Loucy (cell line): ENCODE data around the gene KLF6.

Experiments
- H2AFZ ChIP-seq: fragments of 200-600 bp; sonication (generic); 2 replicates; pipeline ENCODE4 v1.6.0; 2016; ENCODE audit warnings: antibody characterized with exemption, mild to moderate bottlenecking, low read length, moderate library complexity
- H3F3A ChIP-seq: fragments of 200-600 bp; 2 replicates; pipeline ENCODE4 v1.6.0; 2016; ENCODE audit warnings: antibody characterized with exemption, low read depth, mild to moderate bottlenecking
- H3K27me3 ChIP-seq: fragments of 200-600 bp; sonication (generic); 2 replicates; pipeline ENCODE4 v1.6.1; 2014; ENCODE audit warnings: low read length, mild to moderate bottlenecking; ENCODE audit not compliant: insufficient read depth, poor library complexity, severe bottlenecking
- H3K36me3 ChIP-seq: fragments of 200-600 bp; sonication (generic); 2 replicates; pipeline ENCODE4 v1.6.1; 2016; ENCODE audit warnings: low read length; ENCODE audit not compliant: insufficient read depth
- H3K4me1 ChIP-seq: fragments of 200-600 bp; sonication (generic); 2 replicates; pipeline ENCODE4 v1.5.1; 2014; ENCODE audit warnings: low read length, mild to moderate bottlenecking; ENCODE audit not compliant: insufficient read depth, poor library complexity, severe bottlenecking
- H3K4me2 ChIP-seq: fragments of 200-600 bp; sonication (generic); 2 replicates; pipeline ENCODE4 v1.6.0; 2014; ENCODE audit warnings: antibody characterized with exemption, low read length, low read depth, mild to moderate bottlenecking; ENCODE audit not compliant: poor library complexity, severe bottlenecking
- H3K4me3 ChIP-seq: fragments of 200-600 bp; sonication (generic); 2 replicates; pipeline ENCODE4 v1.5.1; 2014; ENCODE audit warnings: low read length, mild to moderate bottlenecking, mixed read lengths; ENCODE audit not compliant: poor library complexity, severe bottlenecking
- H3K79me2 ChIP-seq: fragments of 200-600 bp; sonication (generic); 2 replicates; pipeline ENCODE4 v1.6.1; 2014; ENCODE audit warnings: low read length; ENCODE audit not compliant: insufficient read depth
- H3K9ac ChIP-seq: fragments of 200-600 bp; sonication (generic); 2 replicates; pipeline ENCODE4 v1.6.0; 2014; ENCODE audit warnings: mild to moderate bottlenecking, low read depth, low read length, moderate library complexity; ENCODE audit not compliant: poor library complexity, severe bottlenecking
- H3K9me2 ChIP-seq: fragments of 200-600 bp; sonication (generic); replicated peaks from 2 replicates; pipeline ENCODE4 v1.6.1; 2016; ENCODE audit warnings: low read depth, low read length, mixed read lengths
- H3K9me3 ChIP-seq: fragments of 200-600 bp; sonication (generic); 2 replicates; pipeline ENCODE4 v1.6.1; 2014; ENCODE audit warnings: mild to moderate bottlenecking, antibody characterized with exemption, low read length, low read depth; ENCODE audit not compliant: insufficient read depth
- H4K20me1 ChIP-seq: fragments of 200-600 bp; sonication (generic); 2 replicates; pipeline ENCODE4 v1.6.0; 2014; ENCODE audit warnings: antibody characterized with exemption, low read length, mild to moderate bottlenecking; ENCODE audit not compliant: insufficient read depth, poor library complexity, severe bottlenecking
- CTCF ChIP-seq: fragments of 200-600 bp; sonication (generic); conservative IDR thresholded peaks from 2 replicates; pipeline ENCODE4 v1.5.1; 2014; ENCODE audit warnings: mild to moderate bottlenecking, antibody characterized with exemption, low read length
- EZH2phosphoT487 ChIP-seq: fragments of 200-600 bp; IDR thresholded peaks from 2 replicates; pipeline ENCODE4 v1.6.1; 2018; ENCODE audit warnings: antibody characterized with exemption, mild to moderate bottlenecking, moderate library complexity, borderline replicate concordance

KLF6 gene

GRCh38 chr10:3827266-3827665 lies 42.3 kb upstream of the KLF6 start:
- Histone ChIP-seq H3K4me1 (peaks cover 10% of the 10 kb centered on the region), H3F3A (no peaks in the 10 kb centered on the region), H3K9ac (no peak overlapping the region), H3K9me3 (no peaks in the 10 kb centered on the region), H3K4me2 (no peak overlapping the region), H3K4me3 (no peak overlapping the region), H2AFZ (no peak overlapping the region), H3K36me3 (no peaks in the 10 kb centered on the region), H3K27me3 (no peaks in the 10 kb centered on the region), H3K9me2 (no peaks in the 10 kb centered on the region), H4K20me1 (no peaks in the 10 kb centered on the region), H3K79me2 (no peaks in the 10 kb centered on the region)
- TF ChIP-seq CTCF (no peak), EZH2phosphoT487 (no peak)

- no peaks in the 10 kb centered on the region for H3K36me3 ChIP-seq
- H3K9me3 ChIP-seq = no peaks in the 10 kb centered on the region
- H3K4me2 ChIP-seq = no peak overlapping the region
- H3K4me1 ChIP-seq = peaks cover 10% of the 10 kb centered on the region
- no peaks in the 10 kb centered on the region for H4K20me1 ChIP-seq
- no peak overlapping the region for H3K4me3 ChIP-seq
- H3K9ac ChIP-seq = no peak overlapping the region
- no peaks in the 10 kb centered on the region for H3K27me3 ChIP-seq
- no peak overlapping the region for H2AFZ ChIP-seq
- no peaks in the 10 kb centered on the region for H3K79me2 ChIP-seq
- H3F3A ChIP-seq = no peaks in the 10 kb centered on the region
- H3K9me2 ChIP-seq = no peaks in the 10 kb centered on the region
- TF ChIP-seq EZH2phosphoT487 = no peak
- TF ChIP-seq CTCF = no peak
These were observed 40.9 kb upstream of the KLF6 start for GRCh38 chr10:3825862-3826351.

- Histone ChIP-seq H3F3A (no peaks in the 10 kb centered on the region), H3K27me3 (no peaks in the 10 kb centered on the region), H3K79me2 (no peaks in the 10 kb centered on the region), H3K4me3 (no peak overlapping the region), H2AFZ (no peak overlapping the region), H3K9me3 (no peaks in the 10 kb centered on the region), H3K9ac (no peak overlapping the region), H3K36me3 (no peaks in the 10 kb centered on the region), H3K9me2 (no peaks in the 10 kb centered on the region), H3K4me1 (peaks cover 10% of the 10 kb centered on the region), H3K4me2 (no peak overlapping the region), H4K20me1 (no peaks in the 10 kb centered on the region)
- no peak for TF ChIP-seq CTCF
- no peak for TF ChIP-seq EZH2phosphoT487
These were observed 40.2 kb upstream of the KLF6 start for GRCh38 chr10:3825244-3825643.
